ENCODE measurements around the gene C6orf141.

Gene C6orf141

DNA sequence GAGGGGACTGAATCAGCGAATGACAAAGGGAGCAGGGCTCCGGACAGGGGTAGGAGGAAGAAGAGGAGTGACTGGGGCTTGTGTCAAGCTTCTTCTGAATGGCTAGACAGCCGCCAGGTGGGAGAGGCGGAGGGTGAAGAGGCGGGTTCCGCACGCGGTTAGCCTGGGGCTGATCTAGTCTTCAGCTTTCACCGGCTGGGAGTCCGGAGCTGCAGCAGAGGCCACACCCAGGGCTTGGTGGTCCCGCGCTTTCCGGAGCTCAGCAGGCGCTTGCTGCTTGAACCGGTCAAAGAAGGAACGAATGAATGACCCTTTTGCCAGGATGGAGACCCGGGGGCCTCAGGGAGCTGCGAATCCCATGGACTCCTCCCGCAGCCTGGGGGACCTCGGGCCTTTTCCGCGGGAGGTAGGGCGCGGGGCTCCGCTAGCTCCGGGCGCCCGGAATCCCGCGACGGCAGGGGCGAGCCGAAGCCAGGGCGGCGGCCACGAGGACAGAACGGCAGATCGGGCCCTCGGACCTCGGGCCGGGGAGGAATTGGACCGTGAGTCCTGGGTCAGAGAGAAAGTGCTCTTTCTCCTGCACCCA, at the start of gene C6orf141:
Gene C6orf141 (plus strand): TSS at position 177 of the 586 bp plus-strand sequence. CDS start 125 bp downstream, at position 302.
- no peak for DNase-seq (ENCODE audit: low read depth in 2 of 2, low spot score in 1 of 2)

DNA sequence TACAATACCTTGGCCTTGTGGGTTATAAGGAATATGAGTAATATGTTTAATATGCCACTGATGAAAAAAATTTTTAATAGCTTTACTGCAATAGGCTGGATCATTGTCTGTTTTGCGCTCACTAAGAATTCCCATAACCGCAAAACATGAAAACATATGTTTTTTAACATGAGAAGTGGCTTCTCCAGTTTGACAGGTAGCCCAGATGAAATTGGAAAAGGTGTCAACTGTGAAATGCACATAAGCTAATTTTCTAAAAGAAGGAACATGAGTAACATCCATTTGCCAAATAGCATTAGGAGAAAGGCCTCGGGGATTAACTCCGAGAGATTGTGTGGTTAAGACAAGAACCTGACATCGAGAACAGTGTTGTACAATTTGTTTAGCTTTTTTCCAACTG, 45.8 kb upstream of the C6orf141 start:
- DNase-seq (ENCODE audit: low read depth in 2 of 2, low spot score in 1 of 2) = no peak

DNA sequence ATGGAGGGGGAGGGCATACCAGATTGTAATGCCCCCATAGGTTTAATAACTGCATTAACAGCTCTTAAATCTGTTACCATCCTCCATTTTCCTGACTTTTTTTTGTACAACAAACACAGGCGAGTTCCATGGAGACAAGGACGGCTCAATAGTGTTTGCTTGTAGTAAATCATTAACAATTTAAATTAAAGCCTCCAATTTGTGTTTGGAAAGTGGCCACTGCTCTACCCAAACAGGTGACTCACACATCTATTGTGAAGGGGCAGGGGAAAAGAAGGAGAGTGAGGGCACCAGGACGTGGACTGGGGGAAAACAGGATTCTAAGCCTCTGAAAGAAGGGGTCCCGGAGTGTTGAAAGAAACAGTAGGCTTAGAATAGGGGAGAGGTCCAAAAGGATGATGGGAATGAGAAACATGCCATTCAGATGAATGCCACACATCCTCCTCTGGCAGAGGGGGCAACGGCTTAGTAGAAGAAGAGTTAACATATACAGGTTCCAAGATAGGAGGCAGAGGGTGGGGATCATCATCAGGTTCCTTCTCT, 43.8 kb upstream of the C6orf141 start:
- DNase-seq (ENCODE audit: low read depth in 2 of 2, low spot score in 1 of 2) = no peak

DNA sequence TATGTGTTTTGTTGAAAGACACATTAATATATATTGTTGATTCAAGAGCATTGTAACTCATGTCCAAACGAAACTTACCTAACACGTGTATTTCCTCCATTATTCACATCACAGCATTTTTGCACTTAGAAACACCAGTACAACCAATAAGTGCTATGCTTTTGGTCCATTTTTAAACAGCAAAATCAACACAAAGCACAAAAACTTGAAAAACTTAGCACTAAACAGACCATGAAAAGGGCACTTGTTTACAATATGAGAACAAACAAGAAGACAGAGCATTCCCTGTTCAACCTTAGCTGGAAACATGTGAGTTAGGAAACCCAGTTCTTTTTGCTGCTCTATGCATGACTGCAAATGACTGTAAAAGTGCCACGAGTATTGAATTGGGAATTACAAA, 41.1 kb upstream of the C6orf141 start:
- DNase-seq (ENCODE audit: low read depth in 2 of 2, low spot score in 1 of 2) = no peak

DNA sequence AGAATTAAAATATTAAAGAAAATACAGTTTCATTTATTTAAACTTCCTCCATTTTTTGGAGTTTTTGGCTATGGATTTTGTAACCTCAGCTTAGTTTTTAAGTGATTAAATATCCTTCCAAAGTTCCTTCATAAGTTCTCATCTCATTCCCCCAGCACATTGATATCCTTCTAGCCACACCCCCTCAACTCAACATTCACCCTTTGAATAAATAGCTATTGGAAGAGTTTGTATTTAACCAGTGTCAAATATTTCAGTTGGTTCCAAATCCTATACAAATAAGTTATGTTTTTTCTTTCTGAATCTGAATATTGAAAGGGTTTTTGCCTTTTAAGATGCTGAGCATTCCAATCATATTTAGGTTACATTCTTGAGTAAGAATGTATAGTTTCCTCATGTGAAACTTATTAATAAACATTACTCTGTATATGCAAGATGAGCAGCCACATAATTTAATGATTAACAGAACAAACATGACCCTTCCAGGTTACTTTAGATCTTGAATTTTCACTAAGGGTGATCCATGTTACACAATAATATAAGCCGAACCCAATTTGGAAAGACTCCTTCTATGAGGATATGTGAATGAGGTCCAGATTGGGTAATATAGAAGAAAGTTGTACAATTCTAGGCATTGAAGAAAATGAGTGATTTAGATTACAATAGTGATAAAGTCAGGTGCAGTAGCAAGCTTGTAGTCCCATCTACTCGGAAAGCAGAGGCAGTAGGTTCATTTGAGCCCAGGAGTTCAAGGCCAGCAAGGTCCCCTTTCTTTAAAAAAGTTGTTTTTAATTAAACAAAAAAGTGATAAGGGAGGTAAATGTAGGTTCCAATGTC, 37.1 kb upstream of the C6orf141 start:
- no peak for DNase-seq (ENCODE audit: low read depth in 2 of 2, low spot score in 1 of 2)

DNA sequence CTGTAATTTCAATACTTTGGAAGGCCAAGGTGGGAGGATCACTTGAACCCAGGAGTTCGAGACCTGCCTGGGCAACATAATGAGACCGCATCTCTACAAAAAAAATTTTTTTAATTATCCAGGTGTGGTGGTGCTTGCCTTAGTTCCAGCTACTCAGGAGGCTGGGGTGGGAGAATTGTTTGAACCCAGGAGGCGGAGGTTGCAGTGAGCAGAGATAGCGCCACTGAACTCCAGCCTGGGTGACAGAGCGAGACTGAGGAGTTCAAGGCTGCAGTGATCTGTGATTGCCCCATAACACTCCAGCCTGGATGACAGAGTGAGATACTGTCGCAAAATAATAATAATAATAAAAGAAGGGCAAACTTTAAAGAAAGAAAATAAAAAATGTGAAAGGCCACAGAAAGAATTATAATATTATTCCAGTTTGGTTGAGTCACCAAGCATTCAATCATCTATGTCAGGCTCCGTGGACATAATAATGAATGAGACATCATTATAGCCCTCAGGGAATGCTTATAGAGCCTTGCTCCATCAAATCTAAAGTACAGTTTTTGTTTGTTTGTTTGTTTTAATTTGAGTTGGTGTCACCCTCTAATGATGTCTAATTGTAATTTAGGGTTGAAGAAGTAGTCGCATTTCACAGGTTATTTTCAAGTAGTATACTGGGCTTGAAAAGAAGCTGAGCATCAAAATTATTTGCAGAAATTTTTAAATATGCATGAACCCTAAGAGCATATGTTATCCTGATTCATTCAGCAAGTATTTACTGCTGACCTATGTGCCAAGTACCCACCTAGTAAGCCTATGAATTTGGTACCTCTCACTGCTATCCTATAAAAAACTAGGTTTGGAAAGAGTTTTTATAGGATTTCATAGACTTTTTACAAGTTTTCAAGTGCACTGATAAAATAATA, 35.6 kb upstream of the C6orf141 start:
- no peak for DNase-seq (ENCODE audit: low read depth in 2 of 2, low spot score in 1 of 2)

DNA sequence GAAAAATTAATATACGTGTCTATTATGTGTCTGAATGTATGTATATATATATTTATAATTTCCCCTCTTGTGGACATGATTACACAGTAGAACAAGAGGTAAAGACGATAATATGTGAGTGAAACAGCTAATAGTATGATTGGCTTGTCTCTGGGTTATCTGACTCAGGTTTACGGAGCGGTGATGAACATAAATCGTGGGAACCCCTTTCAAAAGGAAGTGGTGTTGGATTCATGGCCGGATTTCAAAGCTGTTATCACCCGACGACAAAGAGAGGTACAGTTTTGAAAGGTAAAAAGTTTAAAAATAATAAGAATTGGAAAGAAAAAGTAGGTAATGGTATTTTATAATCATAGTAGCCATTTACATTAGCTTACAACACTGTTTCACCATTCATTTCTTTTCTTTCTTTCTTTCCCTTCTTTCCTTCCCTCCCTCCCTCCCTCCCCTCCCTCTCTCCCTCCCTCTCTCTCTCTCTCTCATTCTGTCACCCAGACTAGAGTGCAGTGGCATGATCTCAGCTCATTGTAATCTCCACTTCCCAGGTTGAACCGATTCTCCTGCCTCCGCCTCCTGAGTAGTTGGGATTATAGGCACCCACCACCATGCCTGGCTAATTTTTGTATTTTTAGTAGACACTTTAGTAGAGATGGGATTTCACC, 34.9 kb upstream of the C6orf141 start:
- no peak for DNase-seq (ENCODE audit: low read depth in 2 of 2, low spot score in 1 of 2)

DNA sequence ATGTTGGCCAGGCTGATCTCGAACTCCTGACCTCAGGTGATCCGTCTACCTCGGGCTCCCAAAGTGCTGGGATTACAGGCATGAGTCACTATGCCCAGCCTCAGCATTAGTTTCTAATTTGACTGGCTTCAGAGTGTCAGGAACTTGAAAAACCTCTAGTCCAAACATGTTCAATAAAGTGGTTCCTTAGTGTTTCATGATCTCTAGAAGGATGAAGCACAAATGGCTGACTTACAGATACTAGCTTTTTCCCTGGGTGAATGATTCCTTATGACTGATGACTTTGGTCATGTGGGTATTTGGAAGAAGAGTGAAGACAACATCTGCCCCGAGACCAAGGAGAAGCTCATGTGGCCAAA, 34.3 kb upstream of the C6orf141 start:
- DNase-seq (ENCODE audit: low read depth in 2 of 2, low spot score in 1 of 2) = no peak

DNA sequence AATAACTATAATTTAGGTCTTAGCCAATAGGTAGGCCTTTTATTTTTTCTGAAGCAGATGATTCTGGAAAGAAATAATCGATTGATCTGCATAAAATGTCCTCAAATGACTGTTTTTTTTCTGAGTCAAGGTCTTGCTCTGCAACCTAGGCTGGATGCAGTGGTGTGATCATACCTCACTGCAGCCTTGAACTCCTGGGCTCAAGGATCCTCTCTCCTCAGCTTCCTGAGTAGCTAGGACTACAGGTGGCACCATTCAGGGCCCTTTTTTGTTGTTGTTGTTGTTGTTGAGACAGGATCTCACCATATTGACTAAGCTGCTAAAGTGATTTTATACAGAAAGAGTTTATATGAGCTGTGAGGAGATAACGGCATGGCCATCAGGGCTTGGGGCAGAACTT, 32.5 kb upstream of the C6orf141 start:
- DNase-seq (ENCODE audit: low read depth in 2 of 2, low spot score in 1 of 2) = no peak

DNA sequence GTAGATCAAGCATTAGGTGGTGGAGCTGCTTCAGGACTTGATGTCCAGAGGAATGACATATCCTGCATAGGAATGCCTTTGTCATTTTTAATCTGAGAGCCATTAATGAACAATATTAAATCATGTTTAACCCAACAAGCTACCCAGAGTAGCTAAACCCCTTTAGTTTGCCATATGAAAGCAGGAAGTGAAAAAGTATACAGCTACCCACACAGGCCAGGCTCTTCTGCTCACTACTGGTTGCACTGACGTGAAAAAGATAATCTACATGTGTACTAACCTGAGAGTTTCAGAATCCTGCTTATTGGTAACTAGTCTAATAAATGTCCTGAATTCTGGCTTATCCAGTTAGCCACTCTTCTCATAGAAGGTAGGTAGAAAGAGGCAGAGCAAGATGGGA, 30.8 kb upstream of the C6orf141 start:
- no peak for DNase-seq (ENCODE audit: low read depth in 2 of 2, low spot score in 1 of 2)

DNA sequence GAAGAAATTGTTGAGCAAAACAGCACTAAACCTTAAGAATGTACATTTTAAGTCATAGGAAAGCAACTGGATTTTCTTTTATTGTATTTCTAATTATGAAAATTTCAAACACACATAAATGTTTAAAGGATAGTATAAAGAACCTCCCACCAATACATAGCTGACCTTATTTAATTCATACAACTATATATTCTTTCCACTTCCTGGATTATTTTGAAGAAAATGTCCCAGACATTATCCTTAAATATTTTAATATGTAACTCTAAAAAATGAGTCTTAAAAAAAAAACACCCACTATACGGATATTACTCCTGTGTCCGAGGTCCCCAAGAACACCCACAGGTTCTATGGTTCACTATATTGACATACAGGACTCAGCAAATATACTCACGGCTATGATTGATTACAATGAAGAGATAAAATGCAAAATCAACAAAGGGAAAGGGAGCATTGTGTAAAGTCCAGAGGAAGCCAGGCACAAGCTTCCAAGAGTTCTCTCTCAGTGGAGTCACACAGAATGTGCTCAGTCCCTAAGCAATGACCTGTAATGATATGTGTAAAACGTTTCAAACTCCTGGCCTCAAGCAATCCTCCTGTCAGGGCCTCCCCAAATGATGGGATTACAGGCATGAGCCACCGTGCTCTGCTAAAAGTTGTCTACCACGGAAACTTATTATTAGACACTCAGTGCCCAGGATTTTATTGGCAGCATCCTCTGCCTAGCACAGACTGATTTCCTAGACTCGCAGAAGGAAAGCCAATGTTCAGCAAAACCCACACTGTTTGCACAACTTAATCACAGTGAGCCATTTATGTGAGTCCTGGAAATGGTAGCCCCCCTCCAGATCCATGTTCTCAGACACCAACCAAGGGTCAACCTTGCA, 27.5 kb upstream of the C6orf141 start:
- DNase-seq (ENCODE audit: low read depth in 2 of 2, low spot score in 1 of 2) = no peak

DNA sequence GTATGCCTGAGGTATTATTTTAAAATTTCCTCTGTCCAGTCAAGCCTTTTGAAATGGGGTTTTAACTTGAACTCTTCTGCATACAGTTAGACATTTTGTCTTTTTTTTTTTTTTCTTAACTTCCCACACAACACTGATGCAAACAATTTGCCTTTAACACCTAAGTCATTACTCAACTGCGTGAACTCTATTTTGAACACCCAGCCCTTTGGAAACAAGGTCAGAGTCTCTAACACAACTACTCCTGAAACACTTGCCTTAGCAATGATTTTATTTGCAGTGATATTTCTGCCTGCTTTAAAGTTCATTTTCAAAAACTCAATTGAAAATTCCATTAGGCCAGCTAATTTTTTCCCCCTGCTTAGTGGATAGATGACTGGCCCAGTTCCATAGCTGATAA, 26.6 kb upstream of the C6orf141 start:
- DNase-seq (ENCODE audit: low read depth in 2 of 2, low spot score in 1 of 2) = no peak

DNA sequence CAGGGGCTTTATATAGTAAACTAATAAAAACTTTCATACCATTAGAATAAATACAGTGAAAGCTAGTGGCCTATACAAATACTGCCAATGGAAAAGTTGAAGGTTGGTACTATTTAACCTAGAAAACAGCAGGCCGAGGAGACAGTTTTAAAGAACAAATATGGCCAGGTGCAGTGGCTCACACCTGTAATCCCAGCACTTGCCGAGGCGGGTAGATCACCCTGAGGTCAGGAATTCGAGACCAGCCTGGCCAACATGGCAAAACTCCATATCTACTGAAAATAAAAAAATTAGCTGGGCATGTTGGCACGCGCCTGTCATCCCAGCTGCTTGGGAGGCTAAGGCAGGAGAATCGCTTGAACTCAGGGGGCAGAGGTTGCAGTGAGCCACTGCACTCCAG, 25.9 kb upstream of the C6orf141 start:
- DNase-seq (ENCODE audit: low read depth in 2 of 2, low spot score in 1 of 2) = no peak

DNA sequence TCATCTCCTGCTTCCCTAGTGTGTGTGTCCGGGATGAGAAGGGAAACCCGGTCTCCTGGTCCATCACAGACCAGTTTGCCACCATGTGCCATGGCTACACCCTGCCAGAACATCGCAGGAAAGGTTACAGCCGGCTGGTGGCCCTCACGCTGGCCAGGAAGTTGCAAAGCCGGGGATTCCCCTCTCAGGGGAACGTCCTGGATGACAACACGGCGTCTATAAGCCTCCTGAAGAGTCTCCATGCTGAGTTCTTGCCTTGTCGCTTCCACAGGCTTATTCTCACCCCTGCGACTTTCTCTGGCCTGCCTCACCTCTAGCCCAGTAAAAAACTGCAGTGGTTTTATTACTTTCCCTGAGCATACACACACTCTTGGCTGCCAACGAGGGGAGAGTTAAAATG, 23.9 kb upstream of the C6orf141 start:
- DNase-seq (ENCODE audit: low read depth in 2 of 2, low spot score in 1 of 2) = no peak

DNA sequence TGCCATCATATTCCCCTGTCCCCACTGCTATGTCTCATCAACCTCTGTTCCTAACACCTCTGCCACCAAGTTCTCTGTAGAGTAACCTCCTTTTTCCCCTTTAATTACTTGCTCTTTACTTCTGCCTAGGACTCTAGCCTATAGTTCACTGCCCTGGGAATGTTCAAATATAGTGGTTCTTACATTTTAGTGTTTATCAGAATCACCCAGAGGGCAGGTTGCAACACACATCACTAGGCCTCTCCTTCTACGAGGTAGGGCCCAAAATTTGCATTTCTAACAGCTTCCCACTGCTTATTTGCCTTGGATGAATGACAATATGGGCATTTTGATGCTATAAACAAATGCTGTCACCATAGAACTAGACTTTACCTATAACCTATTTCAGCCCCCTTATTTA, 23.1 kb upstream of the C6orf141 start:
- no peak for DNase-seq (ENCODE audit: low read depth in 2 of 2, low spot score in 1 of 2)

DNA sequence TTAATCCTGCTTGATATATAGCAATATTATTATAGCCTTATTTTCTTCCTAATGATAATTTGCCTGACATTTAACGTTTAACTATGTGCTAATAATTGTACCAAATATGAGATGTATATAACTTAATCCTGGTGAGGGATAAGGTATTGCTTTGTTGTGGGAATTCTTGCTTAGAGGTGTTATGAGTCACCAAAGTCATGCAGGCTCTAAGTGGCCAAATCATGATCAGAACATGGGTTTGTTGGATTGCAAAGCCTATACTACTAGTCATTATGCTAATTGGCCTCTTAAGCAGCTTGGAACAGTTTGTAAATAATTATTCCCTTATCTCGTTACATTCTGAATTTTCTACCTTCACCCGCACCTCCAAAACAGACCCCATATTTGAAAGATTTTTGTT, 21.9 kb upstream of the C6orf141 start:
- DNase-seq (ENCODE audit: low read depth in 2 of 2, low spot score in 1 of 2) = no peak

DNA sequence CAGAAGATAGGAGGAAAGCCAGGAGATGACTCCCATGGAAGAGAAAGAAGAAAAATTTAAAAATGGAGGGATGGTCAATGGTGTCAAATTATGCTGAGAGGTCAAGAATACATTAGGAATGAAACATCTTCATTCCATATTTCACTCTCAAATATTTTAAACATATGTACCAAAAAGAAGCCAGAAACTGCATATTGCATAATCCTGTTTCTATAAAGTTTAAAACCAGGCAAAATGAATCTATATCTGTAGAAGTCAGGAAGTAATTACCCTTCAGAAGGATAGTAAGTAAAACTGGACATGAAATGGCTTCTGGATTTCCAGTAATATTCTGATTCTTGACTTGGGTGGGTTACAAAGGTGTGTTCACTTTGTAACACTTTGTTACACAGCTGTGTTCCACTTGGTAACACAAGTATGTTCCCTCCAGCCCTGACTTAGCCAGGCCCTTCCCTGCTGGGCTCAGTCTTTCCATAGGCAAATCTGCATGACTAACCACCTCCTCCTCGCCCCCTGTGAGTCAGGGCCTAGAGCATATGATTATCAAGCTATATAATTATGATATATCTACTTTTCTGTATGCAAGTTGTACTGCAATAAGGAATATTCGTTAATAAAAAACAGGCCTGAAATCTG, 20.2 kb upstream of the C6orf141 start:
- DNase-seq (ENCODE audit: low read depth in 2 of 2, low spot score in 1 of 2) = no peak

DNA sequence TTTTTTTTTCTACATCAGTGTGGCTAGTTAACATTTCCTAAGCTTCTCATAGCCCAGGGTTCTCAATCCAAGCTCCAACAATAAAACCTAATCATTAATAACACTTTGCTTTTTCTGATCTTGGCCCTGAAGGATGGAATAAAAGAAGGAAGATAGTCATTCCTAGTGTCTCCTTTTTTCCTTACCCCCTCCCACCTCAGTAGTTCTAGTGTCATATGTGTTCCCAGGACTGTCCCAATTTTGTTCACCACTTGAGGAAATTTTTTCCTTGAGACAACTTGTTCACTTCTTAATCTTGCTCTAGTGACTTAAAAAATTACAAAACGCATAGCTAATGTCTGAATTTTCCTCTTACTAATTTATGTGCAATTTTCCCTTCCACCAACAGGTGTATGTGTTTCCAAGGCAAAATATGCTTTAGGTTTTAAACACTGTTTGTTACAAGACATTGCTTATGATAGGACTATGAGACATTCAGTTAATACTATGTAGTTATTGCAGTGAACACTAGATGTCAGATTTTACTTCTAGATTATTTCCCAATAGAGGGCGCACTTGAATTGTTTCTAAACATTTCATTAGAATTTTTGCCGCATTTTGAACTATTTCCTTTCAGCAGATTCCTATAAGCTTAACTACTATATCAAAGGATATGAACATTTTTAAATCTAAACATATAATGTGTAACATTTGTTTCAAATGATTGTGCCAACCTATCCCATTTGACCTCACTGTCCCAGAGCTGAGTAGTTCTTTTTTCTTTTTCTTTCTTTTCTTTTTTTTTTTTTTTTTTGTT, 18.5 kb upstream of the C6orf141 start:
- DNase-seq (ENCODE audit: low read depth in 2 of 2, low spot score in 1 of 2) = no peak

DNA sequence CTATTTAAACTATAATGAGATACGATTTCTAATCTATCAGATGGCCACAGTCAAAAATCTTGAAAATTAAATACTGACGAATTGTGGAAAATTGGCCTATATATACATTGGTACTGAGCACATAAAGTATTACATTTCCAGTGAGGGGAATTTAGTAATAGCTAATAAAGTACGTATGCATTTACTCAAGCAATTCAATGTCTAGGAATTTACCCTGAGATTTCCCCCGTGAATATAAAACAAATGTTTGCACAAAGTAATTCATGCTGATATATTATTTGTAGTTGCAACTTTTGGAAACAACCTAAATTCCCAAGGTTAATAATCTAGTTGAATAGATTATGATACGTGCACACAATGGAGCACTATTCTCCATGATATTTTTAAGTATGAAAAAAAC, 14.7 kb upstream of the C6orf141 start:
- no peak for DNase-seq (ENCODE audit: low read depth in 2 of 2, low spot score in 1 of 2)

Measured in stimulated activated CD8-positive, alpha-beta memory T cell treated with anti-CD3 and anti-CD28 coated beads, Interleukin-4, amount 100 ng/mL, for 1 hour (primary cell).